SW 1271 (cell line): ENCODE measurements around the gene MAD1L1.
"Not testable (repeated sequence)": the region's sequence is repeated elsewhere in the genome, so short reads cannot be mapped to it uniquely, and the experiment has no call there.

Experiments used
- DNase-seq, 2 experiments: peaks; one replicate each; lab custom pipeline; 2025; lab: John Stamatoyannopoulos, UW

The MAD1L1 gene

DNA sequence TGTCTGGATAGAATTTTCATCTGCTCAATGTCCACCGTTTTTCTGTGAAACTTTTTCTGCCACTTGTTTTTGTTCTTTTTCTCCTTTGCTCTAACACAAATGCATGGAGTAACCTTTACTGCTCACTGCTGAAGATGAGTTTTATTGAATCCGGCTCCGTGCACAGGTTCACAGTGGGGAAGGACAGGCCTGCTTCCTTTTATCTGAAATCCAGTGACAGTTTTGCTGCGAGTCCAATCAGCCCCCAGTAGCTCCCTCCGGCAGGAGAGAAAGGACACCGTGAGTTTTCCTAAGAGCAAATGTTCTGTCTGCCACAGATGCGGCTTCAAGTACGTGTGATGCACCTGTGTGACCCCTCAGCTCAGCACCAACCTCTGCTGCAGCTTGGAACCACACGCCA is 246.8 kb downstream of the MAD1L1 start:
- no peak for DNase-seq

DNA sequence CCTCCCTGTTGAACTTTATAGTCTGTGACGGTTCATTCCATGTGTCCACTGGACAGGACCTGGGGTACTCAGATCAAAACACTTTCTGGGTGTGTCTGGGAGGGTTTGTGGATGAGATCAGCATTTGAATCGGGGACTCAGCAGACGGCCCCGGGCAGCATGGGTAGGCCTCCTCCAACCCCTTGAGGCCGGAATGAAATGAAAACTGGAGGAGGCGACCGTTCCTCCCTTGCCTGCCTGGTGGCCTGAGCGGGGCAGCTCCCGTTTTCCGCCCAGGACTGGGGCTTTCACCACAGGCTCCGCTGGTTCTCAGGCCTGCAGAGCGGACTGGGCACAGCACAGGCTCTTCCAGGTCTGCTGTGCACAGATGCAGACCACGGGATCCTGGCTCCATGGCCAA is 247.7 kb downstream of the MAD1L1 start:
- no peak for DNase-seq

DNA sequence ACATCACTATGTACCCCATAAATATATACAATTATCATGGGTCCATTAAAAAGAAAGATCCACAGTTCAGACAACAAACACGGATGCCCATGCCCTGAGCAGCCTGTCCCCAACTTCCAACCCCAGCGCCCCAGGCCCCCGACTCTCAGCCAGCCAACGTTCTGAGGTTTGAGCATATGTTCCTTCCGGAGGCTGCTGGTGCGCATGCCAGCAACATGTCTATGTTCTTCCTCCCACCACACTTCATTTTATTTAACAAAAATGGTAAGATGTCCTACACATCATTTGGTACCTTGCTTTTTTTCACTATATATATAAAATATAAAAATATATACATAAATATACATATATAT is 250.9 kb downstream of the MAD1L1 start:
- DNase-seq, result no peak

DNA sequence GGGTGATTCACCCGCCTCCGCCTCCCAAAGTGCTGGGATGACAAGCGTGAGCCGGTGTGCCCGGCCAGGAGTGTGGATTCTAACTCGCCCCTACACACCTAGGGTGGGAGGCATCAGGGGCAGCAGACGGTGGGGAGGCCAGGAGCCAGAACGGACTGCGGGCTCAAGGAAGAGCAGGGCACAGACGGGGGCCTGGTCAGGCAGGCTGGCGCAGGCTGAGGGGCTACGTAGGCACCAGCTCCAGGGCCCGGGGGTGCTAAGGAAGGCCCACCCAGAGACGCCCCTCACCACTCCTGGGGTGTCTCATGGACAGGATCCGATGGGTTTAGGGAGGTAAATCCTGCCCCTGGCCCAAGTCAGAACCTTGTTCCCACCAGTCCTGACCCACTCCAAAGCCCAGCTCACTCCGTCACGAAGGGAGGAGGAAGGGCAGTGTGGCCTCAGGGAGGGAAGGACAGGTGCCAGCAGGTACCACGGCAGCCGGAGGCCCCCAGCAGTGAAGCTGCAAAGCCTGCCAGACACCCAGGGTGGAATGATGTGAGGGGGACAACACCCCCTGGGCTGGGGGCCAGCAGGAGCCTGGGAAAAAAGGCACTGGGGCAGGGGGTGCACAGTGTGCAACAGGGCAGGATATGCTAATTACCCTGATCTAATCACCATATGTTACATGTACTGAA is 251.4 kb downstream of the MAD1L1 start:
- DNase-seq, result no peak

DNA sequence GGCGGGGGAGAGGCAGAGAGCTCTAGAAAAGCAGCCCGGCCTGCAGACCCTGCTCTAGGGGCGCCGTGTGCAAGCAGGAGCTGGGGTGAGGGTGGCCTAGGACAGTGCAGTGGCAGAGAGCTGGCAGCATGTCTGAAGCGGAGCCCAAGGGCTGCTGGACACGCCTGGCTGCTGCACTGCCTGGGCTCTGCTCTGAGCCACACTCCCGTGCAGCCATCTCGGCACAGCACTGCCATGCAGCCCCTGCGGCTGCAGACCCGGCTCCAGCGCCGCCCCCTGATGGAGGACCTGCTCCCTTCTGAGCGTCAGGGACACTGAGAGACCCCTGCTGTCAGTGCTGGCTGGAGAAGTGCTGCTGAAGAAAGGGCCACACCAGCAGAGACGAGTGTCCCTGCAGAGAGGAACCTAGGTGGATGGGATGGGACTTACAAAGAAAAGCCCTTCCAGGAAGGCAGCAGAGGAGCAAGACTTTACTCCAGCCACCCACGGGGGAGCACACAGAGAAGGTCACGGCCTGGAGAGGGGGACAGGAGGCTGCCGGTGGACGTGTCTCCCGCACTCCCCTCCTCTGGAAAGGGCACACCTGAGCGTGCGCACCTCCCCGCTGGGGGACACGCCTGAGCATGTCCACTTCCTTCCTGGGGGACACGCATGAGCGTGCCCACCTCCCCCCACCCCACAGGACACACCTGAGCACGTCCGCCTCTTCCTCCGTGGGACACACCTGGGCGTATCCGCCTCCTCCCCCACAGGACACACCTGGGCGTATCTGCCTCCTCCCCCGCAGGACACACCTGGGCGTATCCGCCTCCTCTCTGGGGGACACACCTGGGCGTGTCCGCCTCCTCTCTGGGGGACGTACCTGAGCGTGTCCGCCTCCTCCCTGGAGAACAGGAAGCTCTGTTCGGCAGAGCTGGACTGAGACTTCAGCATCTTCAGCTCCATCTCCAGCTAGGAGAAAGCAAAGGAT is 252.9 kb downstream of the MAD1L1 start:
- DNase-seq, result no peak

DNA sequence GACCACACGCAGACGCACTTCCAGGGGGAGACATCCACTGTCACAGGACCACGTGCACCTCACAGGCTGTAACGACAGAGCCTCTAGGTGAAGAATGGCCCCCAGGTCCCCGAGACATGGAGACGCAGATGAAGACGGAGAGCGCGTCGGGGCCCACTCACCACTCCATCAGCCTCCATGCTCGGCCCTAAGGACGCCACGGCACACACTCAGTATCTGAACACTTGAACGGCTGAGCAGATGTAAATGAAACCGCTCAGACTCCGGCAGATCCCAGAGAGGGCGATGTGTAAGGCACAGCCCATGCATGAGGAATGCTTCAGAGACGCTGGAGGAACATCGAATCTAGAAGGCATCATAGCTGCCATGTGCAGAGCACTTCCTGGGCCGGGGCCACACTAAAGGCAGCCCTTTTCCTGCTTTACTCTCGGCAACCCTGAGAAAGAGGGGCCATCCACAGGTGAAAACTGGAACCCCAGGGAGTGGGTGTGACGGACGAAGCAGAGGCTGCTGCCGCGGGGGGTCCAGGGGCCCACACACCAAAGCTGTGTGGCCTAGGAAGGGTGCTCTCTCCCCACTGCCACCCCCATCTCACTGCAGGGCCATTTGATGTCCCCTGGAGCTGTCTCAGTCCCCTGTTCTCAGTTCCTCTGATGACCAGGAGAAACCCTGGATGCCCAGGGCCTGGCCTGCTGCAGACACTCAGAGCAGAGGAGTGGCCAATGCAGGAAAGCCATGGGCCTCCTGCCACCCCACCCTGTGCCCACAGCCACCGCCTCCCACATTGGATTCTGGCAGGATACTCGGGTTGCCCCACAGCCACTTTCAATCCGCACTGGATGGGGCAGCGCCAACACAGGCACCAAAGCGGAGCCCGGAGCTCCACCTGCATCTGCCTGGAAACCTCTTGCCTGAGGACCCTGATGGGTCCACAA is 253.8 kb downstream of the MAD1L1 start:
- no peak for DNase-seq

DNA sequence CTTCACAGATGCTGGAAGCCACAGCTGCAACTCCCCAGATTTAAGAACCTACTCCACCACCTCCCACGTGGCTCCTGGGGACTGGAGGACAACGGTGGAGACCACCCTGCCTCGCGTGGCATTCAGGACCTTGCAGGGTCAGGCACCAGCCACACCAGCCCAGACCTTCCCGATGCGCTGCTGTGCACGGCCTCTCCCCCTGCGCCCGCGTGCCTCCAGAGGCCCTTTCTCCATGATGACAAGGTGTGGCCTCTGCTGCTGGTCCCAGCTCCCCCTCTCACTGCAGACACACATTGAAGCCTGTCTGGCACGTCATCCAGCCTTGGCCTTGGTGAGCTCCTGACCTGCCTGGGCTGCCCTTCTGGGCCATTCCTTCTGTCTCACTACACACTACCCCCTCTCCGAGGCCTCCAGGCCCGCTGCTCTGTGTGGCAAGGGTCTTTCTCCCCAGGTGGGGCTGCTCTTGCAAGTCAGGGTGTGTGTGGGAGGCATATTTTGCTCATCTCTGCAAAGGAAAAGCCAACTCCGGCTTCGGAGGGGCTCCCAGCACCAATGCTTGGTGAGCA is 254.8 kb downstream of the MAD1L1 start:
- no peak for DNase-seq

DNA sequence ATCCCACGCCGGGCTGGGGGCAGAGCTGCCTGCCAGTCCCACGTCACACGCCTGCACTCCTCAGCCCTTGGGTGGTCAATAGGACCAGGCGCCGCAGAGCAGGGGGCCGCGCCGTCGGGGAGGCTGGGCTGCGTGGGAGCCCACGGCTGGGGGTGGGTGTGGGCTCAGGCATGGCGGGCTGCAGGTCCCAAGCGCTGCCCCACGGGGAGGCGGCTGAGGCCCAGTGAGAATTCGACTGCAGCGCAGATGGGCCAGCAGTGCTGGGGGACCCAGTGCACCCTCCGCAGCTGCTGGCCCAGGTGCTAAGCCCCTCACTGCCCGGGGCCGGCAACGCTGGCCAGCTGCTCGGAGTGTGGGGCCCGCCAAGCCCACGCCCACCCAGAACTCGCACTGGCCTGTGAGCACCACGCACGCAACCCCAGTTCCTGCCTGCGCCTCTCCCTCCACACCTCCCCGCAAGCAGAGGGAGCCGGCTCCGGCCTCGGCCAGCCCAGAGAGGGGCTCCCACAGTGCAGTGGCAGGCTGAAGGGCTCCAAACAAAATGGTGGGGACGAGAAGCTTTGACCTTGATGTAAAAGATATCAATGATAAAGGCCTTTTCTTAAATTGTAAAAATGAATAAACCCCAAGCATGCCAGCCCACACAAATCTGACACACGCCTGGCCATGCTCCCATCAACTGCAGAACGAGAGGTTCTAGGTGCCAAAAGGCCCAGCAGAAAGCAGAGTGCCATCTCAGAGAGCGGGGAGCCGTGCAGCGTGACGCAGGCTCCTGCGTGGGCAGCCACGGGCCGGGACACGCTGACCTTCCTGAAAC is 255.5 kb downstream of the MAD1L1 start:
- no peak for DNase-seq

DNA sequence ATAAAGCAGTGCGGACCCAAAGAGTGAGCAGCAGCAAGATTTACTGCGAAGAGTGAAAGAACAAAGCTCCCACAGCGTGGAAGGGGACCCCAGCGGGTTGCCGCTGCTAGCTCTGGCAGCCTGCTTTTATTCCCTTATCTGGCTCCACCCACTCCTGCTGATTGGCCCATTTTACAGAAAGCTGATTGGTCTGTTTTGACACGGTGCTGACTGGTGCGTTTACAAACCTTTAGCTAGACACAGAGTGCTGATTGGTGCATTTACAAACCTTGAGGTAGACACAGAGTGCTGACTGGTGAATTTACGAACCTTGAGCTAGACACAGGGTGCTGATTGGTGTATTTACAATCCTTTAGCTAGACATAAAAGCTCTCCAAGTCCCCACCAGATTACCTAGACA is 256.2 kb downstream of the MAD1L1 start:
- not testable (repeated sequence) for DNase-seq

DNA sequence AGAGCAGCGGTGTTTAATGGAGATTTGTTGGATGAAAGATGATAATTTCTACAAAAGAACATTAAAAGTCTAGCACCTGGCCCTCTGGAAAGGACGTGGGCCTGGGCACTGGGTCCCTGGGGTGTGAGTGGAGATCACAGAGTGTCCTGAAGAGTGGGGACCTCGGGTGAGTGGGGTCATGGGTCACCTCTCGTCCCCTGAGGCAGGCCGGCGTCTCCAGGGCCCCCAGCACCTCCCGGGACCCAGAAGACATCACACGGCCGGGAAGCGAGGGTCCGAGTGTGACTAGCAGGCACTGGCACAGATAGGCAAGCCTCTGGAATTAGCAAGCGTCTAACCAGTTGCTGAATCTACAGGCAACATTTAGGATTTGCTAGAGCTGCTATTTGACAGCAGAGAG is 257.2 kb downstream of the MAD1L1 start:
- no peak for DNase-seq

DNA sequence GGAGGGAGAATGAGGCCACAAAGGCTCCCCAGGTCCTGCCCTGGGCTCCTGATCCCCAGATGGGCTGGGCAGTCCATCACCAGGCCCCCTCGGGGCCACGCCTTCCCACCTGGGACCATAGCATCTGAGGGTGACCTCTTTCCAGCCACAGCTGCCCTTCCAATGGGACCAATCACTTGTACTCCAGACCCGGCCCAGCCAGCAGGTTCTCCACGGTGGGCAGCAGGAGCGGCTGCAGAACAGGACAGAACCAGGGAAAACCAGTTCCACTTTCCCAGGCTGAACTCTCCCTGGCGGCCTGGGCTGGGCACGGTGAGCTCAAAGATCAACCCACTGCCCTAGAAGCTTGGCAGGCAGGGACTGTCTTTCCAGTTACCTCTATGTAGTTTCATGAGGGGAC is 257.6 kb downstream of the MAD1L1 start:
- no peak for DNase-seq

DNA sequence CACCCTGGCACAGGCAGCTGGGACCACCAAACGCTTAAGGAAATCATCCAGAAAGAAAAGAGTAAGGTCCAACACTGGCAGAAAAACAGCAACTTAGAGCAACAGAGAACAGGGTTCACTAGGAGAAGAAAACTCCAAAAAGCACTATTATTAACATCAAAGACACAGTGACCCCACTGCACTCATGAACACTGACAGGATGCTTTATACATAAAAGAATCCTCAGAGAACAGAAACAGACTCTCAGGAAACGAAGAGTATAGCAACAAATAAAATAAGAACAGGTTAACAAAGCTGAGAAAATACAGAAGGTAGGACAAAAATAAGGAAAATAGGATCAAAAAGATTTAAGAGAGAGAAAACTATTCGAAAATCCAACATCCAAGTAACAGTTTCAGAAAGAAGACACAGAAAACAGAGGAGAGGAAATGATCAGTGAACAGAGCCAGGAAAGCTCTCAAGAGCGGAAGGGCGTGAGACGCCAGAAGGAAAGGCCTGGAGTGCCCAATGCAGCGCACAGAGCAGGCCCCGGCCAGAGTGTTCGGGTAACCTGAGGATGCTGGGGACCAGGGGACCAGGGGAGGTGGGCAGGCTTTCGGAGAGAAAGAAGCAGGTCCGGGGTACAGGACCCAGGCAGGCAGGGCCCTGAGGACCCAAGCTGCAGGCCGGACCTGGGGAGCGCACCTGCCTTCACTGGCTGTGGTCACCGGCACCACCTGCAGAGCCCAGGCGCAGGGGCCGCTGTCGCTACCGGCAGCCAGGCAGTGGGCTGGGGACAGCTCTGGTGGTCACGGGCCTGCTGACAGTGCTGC is 258.2 kb downstream of the MAD1L1 start:
- no peak for DNase-seq

DNA sequence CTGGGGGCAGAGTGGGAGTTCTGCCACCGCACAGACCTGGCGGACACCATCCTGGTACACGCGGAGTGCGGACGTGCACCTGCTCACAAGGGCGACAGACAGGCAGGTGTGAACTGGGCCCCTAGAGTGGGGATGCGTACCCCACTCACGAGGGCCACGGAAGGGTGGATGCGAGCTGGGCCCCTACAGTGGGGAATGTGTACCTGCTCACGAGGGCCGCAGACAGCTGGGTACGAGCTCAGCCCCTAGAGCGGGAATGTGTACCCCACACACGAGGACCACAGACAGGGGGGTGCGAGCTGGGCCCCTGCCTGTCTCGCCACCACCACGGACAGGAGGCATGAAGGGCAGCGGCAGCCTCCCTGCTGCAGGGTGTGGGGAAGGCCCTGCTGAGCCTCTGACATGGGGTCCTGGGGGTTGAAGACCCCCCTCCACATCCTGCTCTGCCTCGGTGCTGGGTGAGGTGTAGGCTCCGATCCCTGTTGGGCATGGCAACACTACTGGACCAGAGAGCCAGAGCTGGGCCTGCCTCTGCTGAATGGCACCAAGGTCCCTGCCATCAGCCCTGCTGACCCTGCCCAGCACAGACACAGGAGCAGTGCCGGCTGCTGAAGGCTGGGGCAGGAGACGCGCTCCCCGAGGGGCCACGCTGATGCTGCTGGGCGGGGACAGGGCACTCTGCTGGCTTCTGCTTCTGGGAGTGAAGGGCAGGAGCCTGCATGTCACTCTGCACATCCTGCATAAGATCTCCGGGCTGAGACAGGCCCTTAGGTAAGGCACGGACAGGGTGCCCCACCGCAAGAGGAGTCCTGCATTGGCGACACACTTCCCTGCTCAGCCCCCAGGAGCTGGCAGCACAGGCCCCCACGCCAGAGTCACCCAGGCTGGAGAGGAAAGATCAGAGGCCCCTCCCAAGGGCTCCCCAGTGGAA is 259.2 kb downstream of the MAD1L1 start:
- DNase-seq, result no peak

DNA sequence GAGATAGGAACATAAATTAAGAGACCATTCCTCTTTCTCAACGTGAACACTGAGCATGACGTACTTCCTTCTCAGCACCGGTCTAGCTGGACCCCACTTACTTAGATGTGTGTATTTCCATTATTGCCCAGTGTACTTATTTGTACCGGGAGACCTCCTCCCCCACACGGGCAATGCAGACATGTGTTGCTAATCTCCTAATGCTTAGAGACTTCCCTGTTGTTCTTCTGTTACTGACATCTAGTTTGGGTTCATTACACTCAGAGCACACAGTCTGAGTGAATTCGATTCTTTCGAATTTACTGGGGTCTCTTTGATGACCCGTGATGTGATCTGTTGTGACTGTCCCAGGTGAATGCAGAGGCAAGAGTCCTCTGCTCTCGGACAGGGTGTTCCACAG is 260.0 kb downstream of the MAD1L1 start:
- DNase-seq, result no peak

DNA sequence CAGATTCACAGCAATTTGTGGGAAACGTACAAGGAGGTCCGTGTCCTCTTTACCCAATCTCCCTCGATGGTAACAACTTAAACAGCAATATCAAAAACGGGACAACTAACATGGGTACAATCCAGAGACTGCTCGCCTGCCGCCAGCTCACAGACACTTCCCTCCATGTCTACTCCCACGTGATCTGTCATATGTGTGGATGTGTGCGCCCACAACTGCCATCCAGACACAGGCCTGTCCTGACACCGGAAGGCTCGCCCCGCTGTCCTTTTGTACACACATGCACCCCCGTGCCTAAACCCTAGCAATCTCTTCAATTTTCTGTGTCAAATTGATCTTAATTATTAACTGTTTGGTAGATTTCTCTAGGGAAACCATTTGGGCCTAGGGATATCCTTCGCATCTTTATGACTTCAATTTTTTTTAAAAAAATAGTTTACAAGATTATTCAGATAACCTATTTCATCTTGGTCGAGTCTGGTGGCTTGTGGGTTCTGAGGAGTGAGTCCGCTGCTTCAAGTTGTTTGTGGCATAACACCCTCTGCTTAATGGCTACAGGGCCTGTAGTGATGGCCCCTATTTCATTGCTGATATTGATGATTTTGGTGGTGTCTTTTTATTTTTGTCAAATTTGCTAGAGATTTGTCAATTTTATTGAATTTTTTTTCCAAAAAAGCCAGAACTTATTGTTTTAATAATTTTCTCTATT is 260.6 kb downstream of the MAD1L1 start:
- no peak for DNase-seq

DNA sequence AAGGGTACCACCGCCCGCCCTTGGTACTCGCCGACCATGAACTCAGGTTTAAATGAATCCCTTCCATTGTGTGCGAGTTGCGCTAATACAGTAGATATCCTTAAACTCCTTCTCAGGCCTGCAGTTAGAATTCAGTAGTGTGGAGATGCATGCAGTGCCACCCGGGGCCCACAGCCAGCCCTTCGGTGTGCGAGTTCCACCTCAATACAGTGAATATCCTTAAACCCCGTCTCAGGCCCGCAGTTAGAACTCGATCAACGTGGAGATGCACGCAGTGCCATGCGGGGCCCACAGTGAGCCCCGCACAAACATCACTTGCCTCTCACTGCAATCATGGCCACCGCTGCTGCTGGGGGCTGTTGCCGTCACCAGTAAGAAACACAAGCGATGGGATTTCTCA is 261.9 kb downstream of the MAD1L1 start:
- no peak for DNase-seq

DNA sequence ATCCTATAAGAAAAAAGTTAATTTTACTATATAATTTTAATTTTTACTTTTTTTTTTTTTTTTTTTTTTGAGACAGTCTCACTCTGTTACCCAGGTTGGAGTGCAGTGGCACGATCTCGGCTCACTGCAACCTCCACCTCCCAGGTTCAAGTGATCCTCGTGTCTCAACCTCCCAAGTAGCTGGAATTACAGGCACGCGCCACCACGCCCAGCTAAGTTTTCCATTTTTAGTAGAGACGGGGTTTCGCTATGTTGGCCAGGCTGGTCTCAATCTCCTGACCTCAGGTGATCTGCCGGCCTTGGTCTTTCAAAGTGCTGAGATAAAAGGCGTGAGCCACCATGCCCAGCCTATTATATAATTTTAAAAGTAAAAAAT is 262.5 kb downstream of the MAD1L1 start:
- DNase-seq, result not testable (repeated sequence)

DNA sequence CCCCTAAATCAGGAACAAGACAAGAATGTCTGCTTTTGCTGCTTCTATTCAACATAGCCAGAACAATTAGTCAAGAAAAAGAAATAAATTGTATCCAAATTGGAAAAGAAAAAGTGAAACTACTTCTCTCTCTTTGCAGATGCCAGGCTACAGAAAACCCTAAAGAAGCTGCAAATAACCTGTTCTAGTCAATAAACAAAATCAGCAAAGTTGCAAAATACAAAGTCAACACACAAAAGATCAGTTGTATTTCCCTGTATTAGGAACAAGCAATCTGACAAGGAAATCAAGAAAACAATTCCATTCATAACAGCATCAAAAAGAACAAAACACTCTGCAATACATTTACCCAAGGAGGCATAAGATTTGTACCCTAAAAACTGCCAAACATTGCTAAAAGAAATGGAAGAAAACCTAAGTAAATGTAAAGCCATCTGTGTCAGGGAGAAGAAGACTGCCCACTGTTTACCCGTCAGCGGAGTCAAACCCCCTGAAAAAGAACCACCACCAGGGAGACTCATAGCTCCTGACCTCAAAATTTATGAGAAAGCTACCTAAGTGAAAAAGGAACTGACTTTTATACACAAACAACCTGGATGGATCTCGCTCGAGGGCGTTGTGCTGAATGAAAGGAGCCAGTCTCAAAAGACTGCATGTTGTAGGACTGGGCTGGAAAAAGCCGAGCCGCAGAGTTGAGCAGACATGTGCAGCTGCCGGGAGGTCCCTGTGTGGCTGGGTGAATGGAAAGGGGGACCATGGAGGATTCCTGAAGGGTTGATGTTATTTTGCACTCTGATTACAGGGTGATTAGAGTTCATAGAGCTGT is 263.1 kb downstream of the MAD1L1 start:
- DNase-seq, result no peak
